Liver (tissue), 9 donors: Measurements from ENCODE around the gene SLAIN2. TPM values are rescaled to one million over a fixed set of nuclear protein-coding genes. Genes with fewer than 3 reads are reported as not detected.

Experiments
- DNase-seq: peaks from one replicate; pipeline ENCODE4 v3.0.0-alpha.2; 2017; ENCODE audit warnings: low spot score
- H3K27ac ChIP-seq, 2 donors: one replicate each; pipeline ENCODE4 v1.7.0; 2013; ENCODE audit warnings: inconsistent platforms in 2 of 2, low read length in 2 of 2, control low read depth in 1 of 2, low read depth in 1 of 2, mild to moderate bottlenecking in 1 of 2
- H3K27me3 ChIP-seq, 4 donors: one replicate each; pipeline versions ENCODE4 v1.6.1 to v1.7.0; 2013; ENCODE audit warnings: low read length in 3 of 4, inconsistent platforms in 1 of 4, mild to moderate bottlenecking in 1 of 4, moderate library complexity in 1 of 4; ENCODE audit not compliant: control insufficient read depth in 4 of 4, insufficient read depth in 4 of 4
- H3K36me3 ChIP-seq, 4 donors: one replicate each; pipeline versions ENCODE4 v1.6.1 to v1.7.0; 2013; ENCODE audit warnings: low read length in 3 of 4, mild to moderate bottlenecking in 3 of 4, low read depth in 1 of 4, moderate library complexity in 1 of 4; ENCODE audit not compliant: control insufficient read depth in 4 of 4, insufficient read depth in 3 of 4
- H3K4me1 ChIP-seq, 4 donors: one replicate each; pipeline versions ENCODE4 v1.6.1 to v1.7.0; 2013; ENCODE audit warnings: low read length in 3 of 4, mild to moderate bottlenecking in 3 of 4, moderate library complexity in 1 of 4; ENCODE audit not compliant: control insufficient read depth in 4 of 4, insufficient read depth in 4 of 4
- H3K4me3 ChIP-seq, 3 donors: one replicate each; pipeline versions ENCODE4 v1.6.1 to v1.7.0; 2013; ENCODE audit warnings: low read length in 3 of 3, control low read depth in 1 of 3, low read depth in 1 of 3, mild to moderate bottlenecking in 1 of 3
- H3K9ac ChIP-seq, 2 donors: one replicate each; pipeline ENCODE4 v1.7.0; 2013; ENCODE audit warnings: low read length in 2 of 2, mild to moderate bottlenecking in 2 of 2, moderate library complexity in 2 of 2, control low read depth in 1 of 2, low read depth in 1 of 2
- H3K9me3 ChIP-seq, 4 donors: one replicate each; pipeline versions ENCODE4 v1.6.1 to v1.7.0; 2013; ENCODE audit warnings: low read length in 3 of 4; ENCODE audit not compliant: control insufficient read depth in 4 of 4
- ATF3 ChIP-seq: IDR thresholded peaks from 2 replicates; pipeline ENCODE4 v1.6.1; 2016; ENCODE audit warnings: antibody characterized with exemption
- CTCF ChIP-seq: fragments of 150-350 bp; IDR thresholded peaks from 2 replicates; pipeline ENCODE4 v1.5.1; 2017; ENCODE audit warnings: improper control_type of control experiment, low read depth, low read length; ENCODE audit not compliant: missing input control
- EGR1 ChIP-seq, 2 donors: IDR thresholded peaks; 2 replicates each; pipeline ENCODE4 v1.6.1; 2016 to 2018; ENCODE audit warnings: antibody characterized with exemption in 2 of 2, low read depth in 2 of 2
- FOXA1 ChIP-seq: IDR thresholded peaks from 2 replicates; pipeline ENCODE4 v1.6.1; 2016; ENCODE audit warnings: antibody characterized with exemption
- FOXA2 ChIP-seq: IDR thresholded peaks from 2 replicates; pipeline ENCODE4 v1.6.1; 2016; ENCODE audit warnings: antibody characterized with exemption
- GABPA ChIP-seq, 2 donors: IDR thresholded peaks in 1 of 2; conservative IDR thresholded peaks in 1 of 2; 2 replicates each; pipeline ENCODE4 v1.6.1; 2016; ENCODE audit warnings: antibody characterized with exemption in 2 of 2, mild to moderate bottlenecking in 1 of 2, moderate library complexity in 1 of 2
- HNF4A ChIP-seq, 2 donors: conservative IDR thresholded peaks; 2 replicates each; pipeline ENCODE4 v1.6.1; 2016; ENCODE audit warnings: antibody characterized with exemption in 2 of 2, mild to moderate bottlenecking in 2 of 2
- HNF4G ChIP-seq: IDR thresholded peaks from 2 replicates; pipeline ENCODE4 v1.6.1; 2016; ENCODE audit warnings: antibody characterized with exemption
- JUND ChIP-seq, 2 donors: IDR thresholded peaks; 2 replicates each; pipeline ENCODE4 v1.6.1; 2016; ENCODE audit warnings: antibody characterized with exemption in 2 of 2
- MAX ChIP-seq: IDR thresholded peaks from 2 replicates; pipeline ENCODE4 v1.6.1; 2016; ENCODE audit warnings: antibody characterized with exemption
- NR2F2 ChIP-seq: IDR thresholded peaks from 2 replicates; pipeline ENCODE4 v1.6.1; 2016; ENCODE audit warnings: antibody characterized with exemption
- RAD21 ChIP-seq, 2 donors: IDR thresholded peaks; 2 replicates each; pipeline ENCODE4 v1.6.1; 2016; ENCODE audit warnings: antibody characterized with exemption in 2 of 2, mild to moderate bottlenecking in 2 of 2
- RXRA ChIP-seq, 2 donors: IDR thresholded peaks; 2 replicates each; pipeline ENCODE4 v1.6.1; 2017 to 2018; ENCODE audit warnings: antibody characterized with exemption in 2 of 2, mild to moderate bottlenecking in 1 of 2
- SP1 ChIP-seq: IDR thresholded peaks from 2 replicates; pipeline ENCODE4 v1.6.1; 2018; ENCODE audit warnings: antibody characterized with exemption, mild to moderate bottlenecking
- TAF1 ChIP-seq: conservative IDR thresholded peaks from 2 replicates; pipeline ENCODE4 v1.6.1; 2016; ENCODE audit warnings: antibody characterized with exemption, mild to moderate bottlenecking
- YY1 ChIP-seq: IDR thresholded peaks from 2 replicates; pipeline ENCODE4 v1.6.1; 2016; ENCODE audit warnings: antibody characterized with exemption, mild to moderate bottlenecking
- ZBTB33 ChIP-seq: IDR thresholded peaks from 2 replicates; pipeline ENCODE4 v1.6.1; 2016; ENCODE audit warnings: antibody characterized with exemption
- WGBS: extraction: QIAGEN DNeasy Blood & Tissue Kit; methylation state at CpG from one replicate; pipeline ENCODE4 v1.1.7; 2013; 5-methylcytosine and 5-hydroxymethylcytosine counted together
- polyA plus RNA-seq, 2 donors: library from polyadenylated mRNA; stranded (reverse) in 1 of 2; unstranded in 1 of 2; fragments of 200-250 nt in 1 of 2; fragments of >200 nt in 1 of 2; fragmentation: Nextera tagmentation in 1 of 2; extraction: Ambion mirVana in 1 of 2; gene quantifications; one replicate each; pipeline versions ENCODE4 v1.2.1 to v1.2.3, GENCODE V29; 2013 to 2015
- total RNA-seq, 2 donors: library from RNA; depleted of rRNA; stranded (reverse); fragments of >200 nt; gene quantifications; one replicate each; pipeline ENCODE4 v1.2.3, GENCODE V29; 2014
- TF ChIP-seq, protein P1 (sequence below): IDR thresholded peaks from 2 replicates; pipeline ENCODE4 v1.6.1; 2016; ENCODE audit warnings: antibody characterized with exemption, mild to moderate bottlenecking
- donor health status: healthy.
- donor health status: healthy.
- donor health status: healthy.
- donor health status: healthy.
- donor health status: healthy.

Gene SLAIN2
- total and polyA plus RNA-seq, 4 donors, result 12.1 to 32.5 (median 16.6) TPM

DNA sequence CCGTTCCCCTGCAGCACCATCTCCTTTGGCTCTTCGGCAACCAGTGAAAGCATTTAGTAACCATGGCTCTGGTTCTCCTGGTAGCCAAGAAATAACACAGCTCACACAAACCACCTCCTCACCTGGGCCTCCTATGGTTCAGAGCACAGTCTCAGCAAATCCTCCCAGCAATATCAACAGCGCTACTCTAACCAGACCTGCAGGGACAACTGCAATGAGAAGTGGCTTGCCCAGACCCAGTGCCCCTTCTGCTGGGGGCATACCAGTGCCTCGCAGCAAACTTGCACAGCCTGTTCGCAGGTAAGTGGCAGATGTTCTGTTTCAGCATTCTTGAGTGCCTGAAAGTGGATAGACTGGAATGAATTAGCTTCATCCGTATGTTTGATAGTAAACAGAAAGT lies 78.8 kb downstream of the SLAIN2 start:
- Histone ChIP-seq H3K27me3 (no peaks in the 10 kb centered on the region), H3K9me3 (no peaks in the 10 kb centered on the region), H3K4me1 (no peaks in the 10 kb centered on the region), H3K27ac (no peak overlapping the region), H3K4me3 (no peak overlapping the region), H3K36me3 (peaks cover 6 to 19% (median 14%) of the 10 kb centered on the region in 4 donors), H3K9ac (no peak overlapping the region)
- DNase-seq, result no peak
- 99% methylated on average over 6 of the region's 6 CpGs for WGBS
- TF ChIP-seq GABPA (IDR thresholded peaks at IDR 0.05 in 1 of 2, conservative IDR thresholded peaks at IDR 0.05 in 1 of 2) (no peak), FOXA1 (no peak), YY1 (no peak)

DNA sequence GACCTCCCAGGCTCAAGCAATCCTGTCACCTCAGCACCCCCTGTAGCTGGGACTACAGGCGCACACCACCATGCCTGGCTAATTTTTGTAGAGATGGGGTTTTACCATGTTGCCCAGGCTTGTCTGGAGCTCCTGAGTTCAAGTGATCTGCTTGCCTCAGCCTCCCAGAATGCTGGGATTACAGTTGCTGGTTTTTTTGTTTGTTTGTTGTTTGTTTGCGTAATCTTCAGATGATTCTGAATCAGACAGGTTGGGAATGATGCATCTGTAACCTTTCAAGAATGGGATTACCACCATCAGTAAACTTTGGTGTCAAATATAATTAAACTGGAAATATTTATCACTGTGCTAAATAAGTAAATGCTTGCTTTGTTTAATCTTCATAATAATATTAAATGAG lies 79.8 kb downstream of the SLAIN2 start:
- Histone ChIP-seq H3K27me3 (no peaks in the 10 kb centered on the region), H3K4me1 (no peaks in the 10 kb centered on the region), H3K9me3 (no peaks in the 10 kb centered on the region), H3K4me3 (no peak overlapping the region), H3K36me3 (peaks cover 6 to 19% (median 14%) of the 10 kb centered on the region in 4 donors), H3K27ac (no peak overlapping the region), H3K9ac (no peak overlapping the region)
- DNase-seq, result no peak
- WGBS, result 98% methylated on average over 2 of the region's 2 CpGs
- TF ChIP-seq HNF4G (no peak), ZBTB33 (no peak), RXRA (IDR thresholded peaks at IDR 0.05) (no peak), ATF3 (no peak), GABPA (IDR thresholded peaks at IDR 0.05 in 1 of 2, conservative IDR thresholded peaks at IDR 0.05 in 1 of 2) (no peak), FOXA2 (no peak), HNF4A (conservative IDR thresholded peaks at IDR 0.05) (no peak), SP1 (no peak), JUND (IDR thresholded peaks at IDR 0.05) (no peak), YY1 (no peak), NR2F2 (no peak), RAD21 (IDR thresholded peaks at IDR 0.05) (no peak), TAF1 (no peak), FOXA1 (no peak), CTCF (no peak), MAX (no peak), EGR1 (IDR thresholded peaks at IDR 0.05; ENCODE audit: low read depth in 2 of 2) (no peak)
- TF ChIP-seq, protein P1, sequence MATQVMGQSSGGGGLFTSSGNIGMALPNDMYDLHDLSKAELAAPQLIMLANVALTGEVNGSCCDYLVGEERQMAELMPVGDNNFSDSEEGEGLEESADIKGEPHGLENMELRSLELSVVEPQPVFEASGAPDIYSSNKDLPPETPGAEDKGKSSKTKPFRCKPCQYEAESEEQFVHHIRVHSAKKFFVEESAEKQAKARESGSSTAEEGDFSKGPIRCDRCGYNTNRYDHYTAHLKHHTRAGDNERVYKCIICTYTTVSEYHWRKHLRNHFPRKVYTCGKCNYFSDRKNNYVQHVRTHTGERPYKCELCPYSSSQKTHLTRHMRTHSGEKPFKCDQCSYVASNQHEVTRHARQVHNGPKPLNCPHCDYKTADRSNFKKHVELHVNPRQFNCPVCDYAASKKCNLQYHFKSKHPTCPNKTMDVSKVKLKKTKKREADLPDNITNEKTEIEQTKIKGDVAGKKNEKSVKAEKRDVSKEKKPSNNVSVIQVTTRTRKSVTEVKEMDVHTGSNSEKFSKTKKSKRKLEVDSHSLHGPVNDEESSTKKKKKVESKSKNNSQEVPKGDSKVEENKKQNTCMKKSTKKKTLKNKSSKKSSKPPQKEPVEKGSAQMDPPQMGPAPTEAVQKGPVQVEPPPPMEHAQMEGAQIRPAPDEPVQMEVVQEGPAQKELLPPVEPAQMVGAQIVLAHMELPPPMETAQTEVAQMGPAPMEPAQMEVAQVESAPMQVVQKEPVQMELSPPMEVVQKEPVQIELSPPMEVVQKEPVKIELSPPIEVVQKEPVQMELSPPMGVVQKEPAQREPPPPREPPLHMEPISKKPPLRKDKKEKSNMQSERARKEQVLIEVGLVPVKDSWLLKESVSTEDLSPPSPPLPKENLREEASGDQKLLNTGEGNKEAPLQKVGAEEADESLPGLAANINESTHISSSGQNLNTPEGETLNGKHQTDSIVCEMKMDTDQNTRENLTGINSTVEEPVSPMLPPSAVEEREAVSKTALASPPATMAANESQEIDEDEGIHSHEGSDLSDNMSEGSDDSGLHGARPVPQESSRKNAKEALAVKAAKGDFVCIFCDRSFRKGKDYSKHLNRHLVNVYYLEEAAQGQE, result no peak
